SK-N-SH (cell line): Measurements from ENCODE around the gene SPATA31D4. TPM values are rescaled to one million over a fixed set of nuclear protein-coding genes. Genes with fewer than 3 reads are reported as not detected.

Experiments
- CTCF ChIA-PET: fragments of 300-600, 350-600 bp; formaldehyde crosslinking; extraction: SDS; loops from one replicate; lab custom pipeline; 2021; lab: Yijun Ruan, JAX
- POLR2A ChIA-PET: fragments of 350-600 bp; sonication (Branson Sonifier 250); formaldehyde crosslinking; extraction: SDS; loops from one replicate; lab custom pipeline; 2020; ENCODE audit warnings: antibody characterized with exemption, inconsistent platforms; lab: Yijun Ruan, JAX
- DNase-seq: peaks from one replicate; pipeline ENCODE4 v3.0.0; 2012
- H2AFZ ChIP-seq: fragments of 200-600 bp; sonication (generic); 2 replicates; pipeline ENCODE4 v1.8.1; 2016; ENCODE audit warnings: antibody characterized with exemption, mild to moderate bottlenecking, low read depth
- H3F3A ChIP-seq: fragments of 200-600 bp; sonication (generic); replicated peaks from 2 replicates; pipeline ENCODE3; 2016; ENCODE audit warnings: antibody characterized with exemption, mild to moderate bottlenecking; ENCODE audit not compliant: insufficient read depth
- H3K27ac ChIP-seq, 2 experiments: fragments of 200-500 bp in 1 of 2; fragments of 200-600 bp in 1 of 2; sonication (Bioruptor generic) in 1 of 2; sonication (generic), shearing (Covaris generic) in 1 of 2; 2 replicates each; pipeline versions ENCODE4 v1.5.1 to v1.6.1; 2014 to 2016; ENCODE audit warnings: low read depth in 2 of 2, inconsistent platforms in 1 of 2, low read length in 1 of 2, mild to moderate bottlenecking in 1 of 2, mixed read lengths in 1 of 2
- H3K27me3 ChIP-seq: fragments of 200-600 bp; sonication (generic), shearing (Covaris generic); 2 replicates; pipeline ENCODE4 v1.6.1; 2016; ENCODE audit warnings: mixed run types; ENCODE audit not compliant: insufficient read depth
- H3K36me3 ChIP-seq, 2 experiments: fragments of 200-500 bp in 1 of 2; fragments of 200-600 bp in 1 of 2; sonication (Bioruptor generic) in 1 of 2; sonication (generic) in 1 of 2; replicated peaks in 1 of 2; 2 replicates each; pipeline versions ENCODE3 to v1.5.1; 2014 to 2016; ENCODE audit warnings: low read length in 1 of 2, mild to moderate bottlenecking in 1 of 2; ENCODE audit not compliant: insufficient read depth in 2 of 2, control insufficient read depth in 1 of 2
- H3K4me1 ChIP-seq, 2 experiments: fragments of 200-500 bp in 1 of 2; fragments of 200-600 bp in 1 of 2; sonication (Bioruptor generic) in 1 of 2; sonication (generic), shearing (Covaris generic) in 1 of 2; 2 replicates each; pipeline versions ENCODE4 v1.5.1 to v1.6.1; 2014 to 2016; ENCODE audit warnings: low read depth in 1 of 2, low read length in 1 of 2, mixed run types in 1 of 2; ENCODE audit not compliant: insufficient read depth in 2 of 2, control insufficient read depth in 1 of 2
- H3K4me2 ChIP-seq: fragments of 200-600 bp; sonication (generic), shearing (Covaris generic); 2 replicates; pipeline ENCODE4 v1.6.1; 2017; ENCODE audit warnings: mixed run types
- H3K4me3 ChIP-seq, 2 experiments: fragments of 200-500 bp in 1 of 2; fragments of 200-600 bp in 1 of 2; sonication (Bioruptor generic) in 1 of 2; sonication (generic), shearing (Covaris generic) in 1 of 2; 2 replicates each; pipeline versions ENCODE4 v1.5.1 to v1.8.1; 2014 to 2016; ENCODE audit warnings: low read depth in 2 of 2, inconsistent platforms in 1 of 2, low read length in 1 of 2, mild to moderate bottlenecking in 1 of 2, mixed read lengths in 1 of 2, moderate library complexity in 1 of 2
- H3K79me2 ChIP-seq: fragments of 200-600 bp; sonication (generic); 2 replicates; pipeline ENCODE4 v1.8.1; 2017; ENCODE audit warnings: mild to moderate bottlenecking; ENCODE audit not compliant: insufficient read depth
- H3K9ac ChIP-seq: fragments of 200-600 bp; sonication (generic); 2 replicates; pipeline ENCODE4 v1.6.1; 2017; ENCODE audit warnings: mixed run types
- H3K9me2 ChIP-seq: fragments of 200-600 bp; sonication (generic); 2 replicates; pipeline ENCODE4 v1.6.1; 2017; ENCODE audit warnings: mixed run types
- H3K9me3 ChIP-seq: fragments of 200-600 bp; sonication (generic); 2 replicates; pipeline ENCODE4 v1.6.1; 2017; ENCODE audit warnings: mixed run types, mild to moderate bottlenecking, moderate library complexity
- H4K20me1 ChIP-seq: fragments of 200-600 bp; sonication (generic); 2 replicates; pipeline ENCODE4 v1.6.1; 2017; ENCODE audit warnings: mild to moderate bottlenecking, mixed run types; ENCODE audit not compliant: insufficient read depth
- CHD2 ChIP-seq: fragments of 150-350 bp; IDR thresholded peaks from 2 replicates; pipeline ENCODE4 v1.6.1; 2018; ENCODE audit warnings: low read length; ENCODE audit not compliant: partially characterized antibody
- ELF1 ChIP-seq: IDR thresholded peaks from 2 replicates; pipeline ENCODE4 v1.4.0; 2012
- EP300 ChIP-seq, 2 experiments: IDR thresholded peaks; 2 replicates each; pipeline versions ENCODE4 v1.4.0 to v1.6.1; 2012; ENCODE audit warnings: borderline replicate concordance in 1 of 2, low read depth in 1 of 2, low read length in 1 of 2
- GATA2 ChIP-seq: sonication (generic); formaldehyde crosslinking; IDR thresholded peaks from 2 replicates; pipeline ENCODE4 v1.5.0; 2020; ENCODE audit warnings: mild to moderate bottlenecking, missing genetic modification reagents
- JUND ChIP-seq: IDR thresholded peaks from 2 replicates; pipeline ENCODE4 v1.4.0; 2012
- NFIC ChIP-seq: IDR thresholded peaks from 2 replicates; pipeline ENCODE4 v1.4.0; 2012; ENCODE audit warnings: borderline replicate concordance
- PBX3 ChIP-seq: IDR thresholded peaks from 2 replicates; pipeline ENCODE4; 2012
- POLR2AphosphoS5 ChIP-seq: IDR thresholded peaks from 2 replicates; pipeline ENCODE4 v1.6.1; 2012; ENCODE audit warnings: low read depth, low read length
- RAD21 ChIP-seq: IDR thresholded peaks from 2 replicates; pipeline ENCODE4 v1.6.1; 2012; ENCODE audit warnings: mild to moderate bottlenecking, low read length
- SIN3A ChIP-seq: IDR thresholded peaks from 2 replicates; pipeline ENCODE4 v1.6.1; 2012; ENCODE audit warnings: low read depth, mild to moderate bottlenecking, low read length, moderate library complexity, borderline replicate concordance
- SMC3 ChIP-seq: IDR thresholded peaks from 2 replicates; pipeline ENCODE4 v1.6.1; 2012; ENCODE audit warnings: low read depth, low read length, improper control_type of control experiment
- TAF1 ChIP-seq: IDR thresholded peaks from 2 replicates; pipeline ENCODE4 v1.6.1; 2012; ENCODE audit warnings: low read depth, mild to moderate bottlenecking, low read length, moderate library complexity, borderline replicate concordance
- TCF12 ChIP-seq: IDR thresholded peaks from 2 replicates; pipeline ENCODE4 v1.4.0; 2012
- TEAD4 ChIP-seq: IDR thresholded peaks from 2 replicates; pipeline ENCODE4 v1.4.0; 2012; ENCODE audit warnings: mild to moderate bottlenecking, borderline replicate concordance; ENCODE audit not compliant: insufficient read depth
- USF1 ChIP-seq: IDR thresholded peaks from 2 replicates; pipeline ENCODE4 v1.4.0; 2012; ENCODE audit warnings: low read depth, borderline replicate concordance
- USF2 ChIP-seq: fragments of 150-350 bp; IDR thresholded peaks from 2 replicates; pipeline ENCODE4 v1.6.1; 2017; ENCODE audit warnings: antibody characterized with exemption, low read length, low read depth, borderline replicate concordance
- WGBS: methylation state at CpG from one replicate; pipeline ENCODE4 v1.1.6; 2017; ENCODE audit warnings: low lambda C conversion rate; 5-methylcytosine and 5-hydroxymethylcytosine counted together
- polyA plus RNA-seq, 3 experiments: library from polyadenylated mRNA; depleted of rRNA; stranded (reverse); fragments of >200 nt; gene quantifications; 2 replicates each; pipeline ENCODE4 v1.2.3, GENCODE V29; 2012

SPATA31D4 gene
- polyA plus RNA-seq, 1 of the 3 experiments (the other 2 are of a cell fraction), result not detected

GRCh38 chr9:81894891-81895290 is 33.3 kb upstream of the SPATA31D4 start:
- Histone ChIP-seq H3K4me2 (no peak overlapping the region), H3K9me2 (no peaks in the 10 kb centered on the region), H3K36me3 (no peaks in the 10 kb centered on the region), H3K9me3 (no peaks in the 10 kb centered on the region), H3K9ac (no peak overlapping the region), H3F3A (peaks cover 6% of the 10 kb centered on the region), H3K79me2 (no peaks in the 10 kb centered on the region), H4K20me1 (no peaks in the 10 kb centered on the region), H2AFZ (no peak overlapping the region), H3K4me1 (no peaks in the 10 kb centered on the region), H3K4me3 (no peak overlapping the region), H3K27me3 (no peaks in the 10 kb centered on the region), H3K27ac (no peak overlapping the region)
- POLR2A ChIA-PET, result no interaction called here
- DNase-seq, result no peak
- CTCF ChIA-PET, result no interaction called here
- 82% methylated on average over 1 of the region's 1 CpG for WGBS
- TF ChIP-seq RAD21 (no peak), TAF1 (no peak), ELF1 (no peak)

- Histone ChIP-seq H4K20me1 (no peaks in the 10 kb centered on the region), H3K9me2 (no peaks in the 10 kb centered on the region), H3K27ac (no peak overlapping the region), H3K4me1 (no peaks in the 10 kb centered on the region; a peak in 1 of 4 replicates), H3K4me3 (no peak overlapping the region), H2AFZ (no peak overlapping the region), H3K9ac (no peak overlapping the region), H3F3A (peaks cover 6% of the 10 kb centered on the region), H3K4me2 (no peak overlapping the region), H3K27me3 (no peaks in the 10 kb centered on the region), H3K36me3 (no peaks in the 10 kb centered on the region), H3K79me2 (no peaks in the 10 kb centered on the region), H3K9me3 (no peaks in the 10 kb centered on the region)
- DNase-seq, result no peak
- POLR2A ChIA-PET, result no interaction called here
- peak; percentile 79 for TF ChIP-seq JUND
- 0 out of 2 replicates have a peak, but pooled peaks have one; percentile 35 for TF ChIP-seq POLR2AphosphoS5
- TF ChIP-seq PBX3, result peak; percentile 70
- TF ChIP-seq GATA2 (CRISPR knock-in tag), result no peak
- TF ChIP-seq EP300 (IDR thresholded peaks at IDR 0.05; ENCODE audit: borderline replicate concordance in 1 of 2, low read depth in 1 of 2, low read length in 1 of 2), result peak in 1 of 2 experiments; percentile 72; a peak in 1 of 4 replicates
- peak; percentile 49; the same call in 1 of the 2 replicates for TF ChIP-seq TEAD4
- TF ChIP-seq SIN3A, result no peak
- TF ChIP-seq USF1, result no peak
- TF ChIP-seq USF2, result no peak
- TF ChIP-seq NFIC, result peak; percentile 59
- peak; percentile 91 for TF ChIP-seq TCF12
- no peak for TF ChIP-seq SMC3
- TF ChIP-seq CHD2, result no peak
- CTCF ChIA-PET, result no interaction called here
Measured at GRCh38 chr9:81896070-81896469, 32.2 kb upstream of the SPATA31D4 start.
